ENCODE data around the gene MAN1B1. TPM values are rescaled to one million over a fixed set of nuclear protein-coding genes. Genes with fewer than 3 reads are reported as not detected.
A peak's percentile ranks its signal among the peaks of the same experiment; 100 is the strongest.

MAN1B1 gene
- polyA plus RNA-seq, 6 donors from 2014 or later, result 19.6 to 30.4 (median 24.3) TPM

- Mint-ChIP-seq H3K4me3 (peak within 1 kb of the TSS in 6 of 8 donors; percentile 15 to 65 (median 52)), H3K27ac (peak within 1 kb of the TSS in 2 of 6 donors; percentile 37 to 51), H3K9me3 (no peaks in the 10 kb centered on the region), H3K36me3 (no peaks in the 10 kb centered on the region), H3K4me1 (peaks cover 9 to 20% (median 17%) of the 10 kb centered on the region in 3 donors), H3K27me3 (peaks cover 9 to 80% (median 24%) of the 10 kb centered on the region in 3 donors)
- peak; percentile 80 for DNase-seq
- ATAC-seq (ENCODE audit: low read depth in 2 of 2), result peak; percentile 87 to 93
Measured at GRCh38 chr9:137046088-137046787, 40.5 kb upstream of the MAN1B1 start, which contains the start of gene NPDC1. Gene NPDC1 (minus strand): TSS chr9:137046177. CDS start chr9:137045989, 188 bp downstream.

- ATAC-seq (ENCODE audit: low read depth in 2 of 2), result no peak
- peaks cover 9 to 20% (median 17%) of the 10 kb centered on the region in 3 donors for H3K4me1 Mint-ChIP-seq
- no peak overlapping the region for H3K4me3 Mint-ChIP-seq
- H3K9me3 Mint-ChIP-seq, result no peaks in the 10 kb centered on the region
- peaks cover 9 to 75% (median 24%) of the 10 kb centered on the region in 3 donors for H3K27me3 Mint-ChIP-seq
- no peaks in the 10 kb centered on the region for H3K36me3 Mint-ChIP-seq
- no peak for DNase-seq
- H3K27ac Mint-ChIP-seq, result peak overlapping the region in 1 of 6 donors; percentile 79
Measured at GRCh38 chr9:137048655-137049543, 37.9 kb upstream of the MAN1B1 start.

- H3K4me1 Mint-ChIP-seq, result peaks cover 8 to 17% (median 13%) of the 10 kb centered on the region in 3 donors
- H3K36me3 Mint-ChIP-seq, result no peaks in the 10 kb centered on the region
- H3K27me3 Mint-ChIP-seq, result peaks cover 7 to 66% (median 20%) of the 10 kb centered on the region in 3 donors
- DNase-seq (no peak), ATAC-seq (ENCODE audit: low read depth in 2 of 2) (peak; percentile 31 to 34)
- H3K27ac Mint-ChIP-seq, result peak overlapping the region in 1 of 6 donors; percentile 79
- H3K4me3 Mint-ChIP-seq, result no peak overlapping the region
- H3K9me3 Mint-ChIP-seq, result no peaks in the 10 kb centered on the region
Measured at GRCh38 chr9:137049544-137050449, 37.0 kb upstream of the MAN1B1 start.

- Mint-ChIP-seq H3K4me1 (peaks cover 4 to 12% (median 7%) of the 10 kb centered on the region in 3 donors), H3K9me3 (no peaks in the 10 kb centered on the region), H3K4me3 (no peak overlapping the region), H3K27me3 (peaks cover 5 to 59% (median 16%) of the 10 kb centered on the region in 3 donors), H3K27ac (no peak overlapping the region), H3K36me3 (no peaks in the 10 kb centered on the region)
- DNase-seq (no peak), ATAC-seq (ENCODE audit: low read depth in 2 of 2) (no peak)
Measured at GRCh38 chr9:137050570-137050969, 36.2 kb upstream of the MAN1B1 start.

- H3K36me3 Mint-ChIP-seq, result no peaks in the 10 kb centered on the region
- DNase-seq, result no peak
- H3K9me3 Mint-ChIP-seq, result no peaks in the 10 kb centered on the region
- peak overlapping the region in 1 of 6 donors; percentile 56 for H3K27ac Mint-ChIP-seq
- H3K27me3 Mint-ChIP-seq, result peaks cover 5 to 58% (median 16%) of the 10 kb centered on the region in 3 donors
- H3K4me1 Mint-ChIP-seq, result peaks cover 3 to 11% (median 6%) of the 10 kb centered on the region in 3 donors
- peak overlapping the region in 1 of 8 donors; percentile 25 for H3K4me3 Mint-ChIP-seq
- no peak for ATAC-seq (ENCODE audit: low read depth in 2 of 2)
Measured at GRCh38 chr9:137051145-137051724, 35.5 kb upstream of the MAN1B1 start.

GRCh38 chr9:137052293-137052692 lies 34.5 kb upstream of the MAN1B1 start:
- no peaks in the 10 kb centered on the region for H3K36me3 Mint-ChIP-seq
- no peak for DNase-seq
- H3K27me3 Mint-ChIP-seq, result peaks cover 0 to 48% (median 16%) of the 10 kb centered on the region in 3 donors
- peak overlapping the region in 5 of 8 donors; percentile 33 to 47 (median 40) for H3K4me3 Mint-ChIP-seq
- H3K9me3 Mint-ChIP-seq, result no peaks in the 10 kb centered on the region
- peaks cover 0 to 2% (median 0%) of the 10 kb centered on the region in 3 donors for H3K4me1 Mint-ChIP-seq
- no peak overlapping the region for H3K27ac Mint-ChIP-seq
- no peak for ATAC-seq (ENCODE audit: low read depth in 2 of 2)

GRCh38 chr9:137052998-137053943 lies 33.5 kb upstream of the MAN1B1 start:
- H3K4me3 Mint-ChIP-seq, result peak overlapping the region in 6 of 8 donors; percentile 24 to 44 (median 33)
- H3K36me3 Mint-ChIP-seq, result no peaks in the 10 kb centered on the region
- ATAC-seq (ENCODE audit: low read depth in 2 of 2), result peak; percentile 31 to 39
- no peak for DNase-seq
- H3K27ac Mint-ChIP-seq, result no peak overlapping the region
- peaks cover 0 to 38% (median 16%) of the 10 kb centered on the region in 3 donors for H3K27me3 Mint-ChIP-seq
- H3K4me1 Mint-ChIP-seq, result peaks cover 0 to 2% (median 0%) of the 10 kb centered on the region in 3 donors
- H3K9me3 Mint-ChIP-seq, result no peaks in the 10 kb centered on the region

- H3K4me3 Mint-ChIP-seq, result peak within 1 kb of the TSS in 6 of 8 donors; percentile 24 to 70 (median 33)
- peaks cover 0 to 2% (median 0%) of the 10 kb centered on the region in 3 donors for H3K4me1 Mint-ChIP-seq
- peak; percentile 45 to 55 for ATAC-seq (ENCODE audit: low read depth in 2 of 2)
- H3K9me3 Mint-ChIP-seq, result no peaks in the 10 kb centered on the region
- H3K36me3 Mint-ChIP-seq, result no peaks in the 10 kb centered on the region
- H3K27ac Mint-ChIP-seq, result no peak within 1 kb of the TSS
- no peak for DNase-seq
- H3K27me3 Mint-ChIP-seq, result peaks cover 0 to 35% (median 16%) of the 10 kb centered on the region in 3 donors
Measured at GRCh38 chr9:137053944-137054931, 32.5 kb upstream of the MAN1B1 start, which contains the start of gene ENTPD2. Gene ENTPD2 (minus strand): TSS chr9:137054061. CDS start chr9:137053997, 64 bp downstream.

GRCh38 chr9:137054932-137055384 lies 31.8 kb upstream of the MAN1B1 start:
- H3K4me3 Mint-ChIP-seq, result peak overlapping the region in 2 of 8 donors; percentile 26 to 30
- H3K4me1 Mint-ChIP-seq, result no peaks in the 10 kb centered on the region
- no peak overlapping the region for H3K27ac Mint-ChIP-seq
- H3K27me3 Mint-ChIP-seq, result peaks cover 0 to 28% (median 9%) of the 10 kb centered on the region in 3 donors
- no peaks in the 10 kb centered on the region for H3K9me3 Mint-ChIP-seq
- DNase-seq (no peak), ATAC-seq (ENCODE audit: low read depth in 2 of 2) (no peak)
- H3K36me3 Mint-ChIP-seq, result no peaks in the 10 kb centered on the region
